ENCODE data around the gene RREB1. TPM values are rescaled to one million over a fixed set of nuclear protein-coding genes. Genes with fewer than 3 reads are reported as not detected.
"Not testable (repeated sequence)": the region's sequence is repeated elsewhere in the genome, so short reads cannot be mapped to it uniquely, and the experiment has no call there.

The RREB1 gene
- total RNA-seq, 2 donors from 2014 or later = 34.7 to 48.1 TPM

- H3K36me3 Mint-ChIP-seq (ENCODE audit: low read depth) = peaks cover 6% of the 10 kb centered on the region
- H3K4me3 Mint-ChIP-seq = no peak overlapping the region
- no peaks in the 10 kb centered on the region for H3K9me3 ChIP-seq (ENCODE audit: control insufficient read depth, low read length, poor library complexity, severe bottlenecking)
- H3K4me1 Mint-ChIP-seq = peaks cover 18% of the 10 kb centered on the region
- no peak for DNase-seq
- peaks cover 28% of the 10 kb centered on the region for H3K27me3 Mint-ChIP-seq
- no peak overlapping the region for H3K27ac Mint-ChIP-seq
- no peak for ATAC-seq
These were observed 149.9 kb downstream of the RREB1 start for GRCh38 chr6:7257521-7258230.

- peaks cover 6% of the 10 kb centered on the region for H3K36me3 Mint-ChIP-seq (ENCODE audit: low read depth)
- no peak overlapping the region for H3K27ac Mint-ChIP-seq
- H3K27me3 Mint-ChIP-seq = peaks cover 30% of the 10 kb centered on the region
These were observed 150.5 kb downstream of the RREB1 start for GRCh38 chr6:7258231-7258763.

GRCh38 chr6:7260291-7261031, 152.7 kb downstream of the RREB1 start:
- Mint-ChIP-seq H3K4me1 (peaks cover 18% of the 10 kb centered on the region), H3K27me3 (peaks cover 30% of the 10 kb centered on the region), H3K36me3 (ENCODE audit: low read depth) (peaks cover 6% of the 10 kb centered on the region), H3K4me3 (peak overlapping the region; percentile 99), H3K27ac (peak overlapping the region; percentile 67)
- ATAC-seq (no peak), DNase-seq (no peak)
- H3K9me3 ChIP-seq (ENCODE audit: control insufficient read depth, low read length, poor library complexity, severe bottlenecking) = no peaks in the 10 kb centered on the region

More at GRCh38 chr6:7258231-7258763, 150.5 kb downstream of the RREB1 start:
- H3K9me3 ChIP-seq (ENCODE audit: control insufficient read depth, low read length, poor library complexity, severe bottlenecking) = no peaks in the 10 kb centered on the region
- DNase-seq (no peak), ATAC-seq (no peak)
- peaks cover 18% of the 10 kb centered on the region for H3K4me1 Mint-ChIP-seq
- no peak overlapping the region for H3K4me3 Mint-ChIP-seq

- peak overlapping the region; percentile 99 for H3K4me3 Mint-ChIP-seq
- H3K4me1 Mint-ChIP-seq = peaks cover 18% of the 10 kb centered on the region
- H3K9me3 ChIP-seq (ENCODE audit: control insufficient read depth, low read length, poor library complexity, severe bottlenecking) = no peaks in the 10 kb centered on the region
- ATAC-seq = peak; percentile 88
- no peak for DNase-seq
- peak overlapping the region; percentile 67 for H3K27ac Mint-ChIP-seq
- peaks cover 30% of the 10 kb centered on the region for H3K27me3 Mint-ChIP-seq
- H3K36me3 Mint-ChIP-seq (ENCODE audit: low read depth) = peaks cover 6% of the 10 kb centered on the region
These were observed 153.5 kb downstream of the RREB1 start for GRCh38 chr6:7261032-7261841.

GRCh38 chr6:7261852-7262461, 154.2 kb downstream of the RREB1 start:
- peaks cover 30% of the 10 kb centered on the region for H3K27me3 Mint-ChIP-seq
- peaks cover 6% of the 10 kb centered on the region for H3K36me3 Mint-ChIP-seq (ENCODE audit: low read depth)
- no peak for DNase-seq
- peaks cover 18% of the 10 kb centered on the region for H3K4me1 Mint-ChIP-seq
- no peak overlapping the region for H3K27ac Mint-ChIP-seq
- no peak for ATAC-seq
- H3K9me3 ChIP-seq (ENCODE audit: control insufficient read depth, low read length, poor library complexity, severe bottlenecking) = no peaks in the 10 kb centered on the region
- peak overlapping the region; percentile 99 for H3K4me3 Mint-ChIP-seq

- Mint-ChIP-seq H3K27ac (no peak overlapping the region), H3K36me3 (ENCODE audit: low read depth) (peaks cover 6% of the 10 kb centered on the region), H3K27me3 (peaks cover 30% of the 10 kb centered on the region), H3K4me3 (no peak overlapping the region), H3K4me1 (peaks cover 18% of the 10 kb centered on the region)
- no peaks in the 10 kb centered on the region for H3K9me3 ChIP-seq (ENCODE audit: control insufficient read depth, low read length, poor library complexity, severe bottlenecking)
- ATAC-seq (no peak), DNase-seq (no peak)
These were observed 155.2 kb downstream of the RREB1 start for GRCh38 chr6:7262746-7263518.

- H3K9me3 ChIP-seq (ENCODE audit: control insufficient read depth, low read length, poor library complexity, severe bottlenecking); H3K4me3 Mint-ChIP-seq; H3K36me3 Mint-ChIP-seq (ENCODE audit: low read depth); ATAC-seq; DNase-seq; H3K27ac Mint-ChIP-seq: not testable (repeated sequence)
- Mint-ChIP-seq H3K4me1 (peaks cover 18% of the 10 kb centered on the region), H3K27me3 (peaks cover 30% of the 10 kb centered on the region)
These were observed 155.7 kb downstream of the RREB1 start for GRCh38 chr6:7263519-7263805.

- Mint-ChIP-seq H3K4me3 (no peak overlapping the region), H3K36me3 (ENCODE audit: low read depth) (peaks cover 6% of the 10 kb centered on the region), H3K27me3 (peaks cover 28% of the 10 kb centered on the region), H3K4me1 (peaks cover 16% of the 10 kb centered on the region), H3K27ac (no peak overlapping the region)
- ATAC-seq (no peak), DNase-seq (no peak)
- H3K9me3 ChIP-seq (ENCODE audit: control insufficient read depth, low read length, poor library complexity, severe bottlenecking) = no peaks in the 10 kb centered on the region
These were observed 156.3 kb downstream of the RREB1 start for GRCh38 chr6:7264041-7264440.

GRCh38 chr6:7264686-7265384, 157.1 kb downstream of the RREB1 start:
- Mint-ChIP-seq H3K27ac (no peak overlapping the region), H3K4me3 (no peak overlapping the region), H3K4me1 (peaks cover 13% of the 10 kb centered on the region), H3K27me3 (peaks cover 20% of the 10 kb centered on the region), H3K36me3 (ENCODE audit: low read depth) (peaks cover 4% of the 10 kb centered on the region)
- DNase-seq (no peak), ATAC-seq (no peak)
- no peaks in the 10 kb centered on the region for H3K9me3 ChIP-seq (ENCODE audit: control insufficient read depth, low read length, poor library complexity, severe bottlenecking)

- not testable (repeated sequence) for H3K4me3 Mint-ChIP-seq; H3K36me3 Mint-ChIP-seq (ENCODE audit: low read depth); ATAC-seq; DNase-seq; H3K27ac Mint-ChIP-seq; H3K9me3 ChIP-seq (ENCODE audit: control insufficient read depth, low read length, poor library complexity, severe bottlenecking)
- peaks cover 18% of the 10 kb centered on the region for H3K27me3 Mint-ChIP-seq
- H3K4me1 Mint-ChIP-seq = peaks cover 11% of the 10 kb centered on the region
These were observed 157.6 kb downstream of the RREB1 start for GRCh38 chr6:7265385-7265726.

GRCh38 chr6:7267071-7267465, 159.3 kb downstream of the RREB1 start:
- no peak overlapping the region for H3K4me3 Mint-ChIP-seq
- DNase-seq = no peak
- H3K9me3 ChIP-seq (ENCODE audit: control insufficient read depth, low read length, poor library complexity, severe bottlenecking) = no peaks in the 10 kb centered on the region
- peaks cover 2% of the 10 kb centered on the region for H3K4me1 Mint-ChIP-seq
- peaks cover 4% of the 10 kb centered on the region for H3K36me3 Mint-ChIP-seq (ENCODE audit: low read depth)
- H3K27me3 Mint-ChIP-seq = peaks cover 15% of the 10 kb centered on the region
- no peak overlapping the region for H3K27ac Mint-ChIP-seq
- no peak for ATAC-seq

All from T-helper 17 cell (primary cell).